Activated CD8-positive, alpha-beta memory T cell treated with anti-CD3 and anti-CD28 coated beads for 48 hours (primary cell): Measurements from ENCODE around the gene TNFRSF1A.
"Not testable (repeated sequence)": the region's sequence is repeated elsewhere in the genome, so short reads cannot be mapped to it uniquely, and the experiment has no call there.

ENCODE experiments used
- DNase-seq, 3 experiments: peaks; one replicate each; pipeline ENCODE4 v3.0.0-alpha.2; 2020; ENCODE audit warnings: low read depth in 2 of 3, low spot score in 2 of 3

The TNFRSF1A gene

GRCh38 chr12:6358881-6359280 lies 17.0 kb upstream of the TNFRSF1A start:
- DNase-seq, result no peak

GRCh38 chr12:6356374-6356820 lies 14.5 kb upstream of the TNFRSF1A start:
- no peak for DNase-seq

GRCh38 chr12:6355491-6356373 lies 13.9 kb upstream of the TNFRSF1A start:
- DNase-seq, result no peak

- DNase-seq, result no peak
Measured at GRCh38 chr12:6354495-6355393, 12.9 kb upstream of the TNFRSF1A start.

- no peak for DNase-seq
Measured at GRCh38 chr12:6352193-6353173, 10.6 kb upstream of the TNFRSF1A start.

- DNase-seq, result no peak
Measured at GRCh38 chr12:6351622-6352021, 9.7 kb upstream of the TNFRSF1A start.

GRCh38 chr12:6347367-6348338 lies 5.8 kb upstream of the TNFRSF1A start:
- no peak for DNase-seq

- no peak for DNase-seq
Measured at GRCh38 chr12:6346942-6347341, 5.1 kb upstream of the TNFRSF1A start.

- DNase-seq, result no peak
Measured at GRCh38 chr12:6346235-6346832, 4.5 kb upstream of the TNFRSF1A start.

GRCh38 chr12:6345319-6346091 lies 3.6 kb upstream of the TNFRSF1A start:
- DNase-seq, result no peak

- DNase-seq, result not testable (repeated sequence)
Measured at GRCh38 chr12:6344101-6344660, 2.3 kb upstream of the TNFRSF1A start.

- no peak for DNase-seq
Measured at GRCh38 chr12:6343518-6343917, 1.6 kb upstream of the TNFRSF1A start.

- DNase-seq, result no peak
Measured at GRCh38 chr12:6342140-6342889, 439 bp upstream of the TNFRSF1A start.

GRCh38 chr12:6340745-6341416 lies 995 bp downstream of the TNFRSF1A start:
- DNase-seq, result no peak

- DNase-seq, result no peak
Measured at GRCh38 chr12:6340032-6340638, 1.7 kb downstream of the TNFRSF1A start.

GRCh38 chr12:6338955-6339354 lies 2.9 kb downstream of the TNFRSF1A start:
- DNase-seq, result no peak
